Endothelial cell of umbilical vein (primary cell): ENCODE results near the gene ROCK2. TPM values are rescaled to one million over a fixed set of nuclear protein-coding genes. Genes with fewer than 3 reads are reported as not detected.

Source experiments
- BruUV-seq: library from RNA; stranded (reverse); fragments of 400-500 nt; replicated peaks from 2 replicates; lab custom pipeline; 2021; lab: Mats Ljungman, UMichigan
- CTCF ChIA-PET: fragments of 300-600, 350-600 bp; sonication (Branson Sonifier 250); formaldehyde crosslinking; loops from one replicate; lab custom pipeline; 2021; ENCODE audit warnings: antibody characterized with exemption, inconsistent platforms; lab: Charles Lee
- POLR2A ChIA-PET: fragments of 300-600, 350-600 bp; sonication (Branson Sonifier 250); formaldehyde crosslinking; loops from one replicate; lab custom pipeline; 2021; ENCODE audit warnings: antibody characterized with exemption, inconsistent platforms; lab: Charles Lee
- DNase-seq: peaks from one replicate; pipeline ENCODE4 v3.0.0-alpha.2; 2011; ENCODE audit warnings: low read depth, low spot score
- FAIRE-seq: peaks from 2 replicates; lab custom pipeline; 2011; peaks lifted over from hg19 to GRCh38; lab: Jason Lieb, UNC
- H2AFZ ChIP-seq: 2 replicates; pipeline ENCODE4 v1.6.0; 2012; ENCODE audit warnings: low read depth, low read length, control low read depth, inconsistent platforms
- H3K27ac ChIP-seq: 2 replicates; pipeline ENCODE4 v1.5.1; 2011; ENCODE audit warnings: low read depth, mild to moderate bottlenecking, control low read depth, low read length, moderate library complexity; ENCODE audit not compliant: insufficient read depth
- H3K27me3 ChIP-seq, 2 experiments: 2 replicates each; pipeline versions ENCODE4 v1.6.0 to v1.6.1; 2011; ENCODE audit warnings: low read length in 2 of 2, mixed read lengths in 1 of 2; ENCODE audit not compliant: control insufficient read depth in 2 of 2, insufficient read depth in 2 of 2
- H3K36me3 ChIP-seq, 2 experiments: 2 replicates in 1 of 2; 3 replicates in 1 of 2; pipeline ENCODE4 v1.5.1; 2011; ENCODE audit warnings: low read length in 2 of 2, mild to moderate bottlenecking in 1 of 2, moderate library complexity in 1 of 2; ENCODE audit not compliant: control insufficient read depth in 2 of 2, insufficient read depth in 2 of 2; ENCODE audit errors: extremely low read depth in 1 of 2
- H3K4me1 ChIP-seq: 3 replicates; pipeline ENCODE4 v1.5.1; 2011; ENCODE audit warnings: mild to moderate bottlenecking, low read length; ENCODE audit not compliant: control insufficient read depth, insufficient read depth; ENCODE audit errors: extremely low read depth
- H3K4me2 ChIP-seq: 2 replicates; pipeline ENCODE4 v1.6.1; 2011; ENCODE audit warnings: low read length, control low read depth, mixed read lengths; ENCODE audit not compliant: insufficient read depth
- H3K4me3 ChIP-seq, 3 experiments: fragments of 200-600 bp in 1 of 3; sonication (generic), shearing (Covaris generic) in 1 of 3; replicated peaks in 1 of 3; 2 replicates each; pipeline ENCODE4 v1.5.1; 2011 to 2016; ENCODE audit warnings: control low read depth in 3 of 3, low read length in 3 of 3, mild to moderate bottlenecking in 2 of 3, inconsistent platforms in 1 of 3, low read depth in 1 of 3, moderate library complexity in 1 of 3; ENCODE audit not compliant: insufficient read depth in 1 of 3
- H3K79me2 ChIP-seq: 2 replicates; pipeline ENCODE4 v1.6.0; 2012; ENCODE audit warnings: low read length, inconsistent platforms; ENCODE audit not compliant: control insufficient read depth, insufficient read depth
- H3K9ac ChIP-seq: replicated peaks from 2 replicates; pipeline ENCODE3; 2011; ENCODE audit warnings: low read length, control low read depth; ENCODE audit not compliant: insufficient read depth; ENCODE audit errors: extremely low read depth
- H3K9me1 ChIP-seq: replicated peaks from 3 replicates; pipeline ENCODE4 v1.6.0; 2011; ENCODE audit warnings: mild to moderate bottlenecking, low read length; ENCODE audit not compliant: control insufficient read depth, insufficient read depth; ENCODE audit errors: extremely low read depth
- H3K9me3 ChIP-seq: replicated peaks from 2 replicates; pipeline ENCODE4 v1.5.1; 2012; ENCODE audit warnings: low read length, inconsistent platforms; ENCODE audit not compliant: control insufficient read depth, insufficient read depth
- H4K20me1 ChIP-seq: replicated peaks from 2 replicates; pipeline ENCODE3; 2011; ENCODE audit warnings: mild to moderate bottlenecking, low read length; ENCODE audit not compliant: control insufficient read depth, insufficient read depth; ENCODE audit errors: extremely low read depth
- CTCF ChIP-seq, 2 donors: IDR thresholded peaks; 1 replicate in 1 of 2; 2 replicates in 1 of 2; pipeline ENCODE4 v1.5.1; 2011; ENCODE audit warnings: low read length in 2 of 2, mild to moderate bottlenecking in 2 of 2, moderate library complexity in 2 of 2, control low read depth in 1 of 2, inconsistent platforms in 1 of 2, low read depth in 1 of 2; ENCODE audit not compliant: insufficient read depth in 1 of 2; ENCODE audit errors: extremely low read depth in 1 of 2
- EZH2 ChIP-seq: IDR thresholded peaks from 2 replicates; pipeline ENCODE4 v1.6.1; 2012; ENCODE audit warnings: borderline replicate concordance, low read depth, mild to moderate bottlenecking, moderate library complexity, low read length, inconsistent platforms; ENCODE audit not compliant: severe bottlenecking
- FOS ChIP-seq: IDR thresholded peaks from 2 replicates; pipeline ENCODE4 v1.6.1; 2011; ENCODE audit warnings: mild to moderate bottlenecking, low read length, moderate library complexity, borderline replicate concordance; ENCODE audit not compliant: insufficient read depth
- GATA2 ChIP-seq: IDR thresholded peaks from 2 replicates; pipeline ENCODE4 v1.7.0; 2011; ENCODE audit warnings: low read depth, mild to moderate bottlenecking, moderate library complexity, mixed read lengths, low read length; ENCODE audit not compliant: insufficient read length, insufficient read depth
- JUN ChIP-seq: IDR thresholded peaks from 2 replicates; pipeline ENCODE4 v1.6.1; 2011; ENCODE audit warnings: borderline replicate concordance, low read depth; ENCODE audit not compliant: insufficient read length, insufficient read depth
- MAX ChIP-seq: IDR thresholded peaks from 2 replicates; pipeline ENCODE4 v1.6.1; 2011; ENCODE audit not compliant: insufficient read depth, insufficient read length
- MYC ChIP-seq: IDR thresholded peaks from one replicate; pipeline ENCODE4 v1.6.1; 2011; ENCODE audit warnings: mild to moderate bottlenecking, low read depth, low read length
- POLR2A ChIP-seq: IDR thresholded peaks from 2 replicates; pipeline ENCODE4 v1.6.1; 2012; ENCODE audit warnings: low read depth, mild to moderate bottlenecking, control low read depth, low read length
- POLR2AphosphoS5 ChIP-seq: IDR thresholded peaks from 2 replicates; pipeline ENCODE4 v1.6.1; 2012; ENCODE audit warnings: low read depth, mild to moderate bottlenecking, control low read depth, low read length, moderate library complexity; ENCODE audit not compliant: insufficient read depth
- dilution Hi-C: fragments of 300-500 bp; cut with MboI; formaldehyde crosslinking; loops from one replicate; pipeline ENCODE4 v1.15.0; 2019; ENCODE audit warnings: low sequenced_read_pairs; ENCODE audit not compliant: extremely low pct_ligation_motif_present
- intact Hi-C: fragments of 100-400 bp; cut with micrococcal nuclease; formaldehyde crosslinking; loops from one replicate; pipeline ENCODE4 v1.10.0; 2022
- polyA plus RNA-seq, 4 experiments: library from polyadenylated mRNA; depleted of rRNA in 3 of 4; stranded (reverse) in 3 of 4; unstranded in 1 of 4; fragments of >200 nt; gene quantifications; 2 replicates each; pipeline versions ENCODE4 v1.2.1 to v1.2.3, GENCODE V29; 2011 to 2012; ENCODE audit warnings: missing spikeins in 1 of 4
- total RNA-seq: library from RNA; stranded (reverse); gene quantifications from 2 replicates; pipeline ENCODE4 v1.2.3, GENCODE V29; 2021

ROCK2 gene
- total and polyA plus RNA-seq, 2 donors (not counting 3 experiments of a cell fraction or from before 2014, with no cell fraction given) = 5.2 to 56.5 TPM

- ChIA-PET CTCF (interaction anchor here (1.0 to 1.9 kb wide), 6 partner anchors 8 to 90 kb away, joined by 3 to 9 read pairs (median 4); no protein-coding TSS in a partner anchor), POLR2A (no interaction called here)
- H3K4me1 ChIP-seq = peaks cover 12% of the 10 kb centered on the region
- no TSS peak for BruUV-seq
- no peaks in the 10 kb centered on the region for H3K36me3 ChIP-seq
- dilution Hi-C loops = no loop called here
- H3K9ac ChIP-seq = no peak overlapping the region
- no peaks in the 10 kb centered on the region for H3K27me3 ChIP-seq
- H3K79me2 ChIP-seq = peaks cover 74% of the 10 kb centered on the region
- no peak overlapping the region for H2AFZ ChIP-seq
- intact Hi-C loops = no loop called here
- no peak overlapping the region for H3K4me3 ChIP-seq
- no peak for FAIRE-seq
- peaks cover 18% of the 10 kb centered on the region for H4K20me1 ChIP-seq
- DNase-seq = no peak
- H3K4me2 ChIP-seq = no peak overlapping the region
- TF ChIP-seq POLR2A = no peak
- TF ChIP-seq MYC = no peak
- no peak for TF ChIP-seq JUN
- TF ChIP-seq CTCF (IDR thresholded peaks at IDR 0.05; ENCODE audit: extremely low read depth in 1 of 2, insufficient read depth in 1 of 2, low read depth in 1 of 2, low read length in 2 of 2) = no peak
- TF ChIP-seq EZH2 = no peak
- TF ChIP-seq POLR2AphosphoS5 = no peak
- TF ChIP-seq FOS = no peak
- TF ChIP-seq MAX = no peak
- TF ChIP-seq GATA2 = no peak
- H3K27ac ChIP-seq = no peak overlapping the region
- no peaks in the 10 kb centered on the region for H3K9me1 ChIP-seq
- H3K9me3 ChIP-seq = no peaks in the 10 kb centered on the region
These were observed 22.6 kb downstream of the ROCK2 start for GRCh38 chr2:11321847-11322246.
